HG02852 (cell line): Measurements from ENCODE around the gene MYOZ1.

Experiments
- ATAC-seq: cut with Tn5 transposase; IDR thresholded peaks from one replicate; pipeline ENCODE4 v1.9.1; 2021; ENCODE audit warnings: mild to moderate bottlenecking, moderate library complexity; ENCODE audit not compliant: unreplicated experiment

Gene MYOZ1

GRCh38 chr10:73601486-73601921 is 39.8 kb downstream of the MYOZ1 start:
- ATAC-seq, result no peak

- no peak for ATAC-seq
These were observed 43.9 kb downstream of the MYOZ1 start for GRCh38 chr10:73597346-73597745.

- no peak for ATAC-seq
These were observed 47.5 kb downstream of the MYOZ1 start for GRCh38 chr10:73593812-73594211.

- ATAC-seq, result no peak
These were observed 48.2 kb downstream of the MYOZ1 start for GRCh38 chr10:73593110-73593509.

- no peak for ATAC-seq
These were observed 49.2 kb downstream of the MYOZ1 start for GRCh38 chr10:73591935-73592699.

- ATAC-seq, result no peak
These were observed 50.1 kb downstream of the MYOZ1 start, which contains the start of gene USP54 for GRCh38 chr10:73590881-73591799. Gene USP54, minus strand, starts transcription at chr10:73591342. Its CDS starts 15,684 bp downstream, at chr10:73575658.

GRCh38 chr10:73589563-73590126 is 51.6 kb downstream of the MYOZ1 start:
- no peak for ATAC-seq

GRCh38 chr10:73588656-73589055 is 52.6 kb downstream of the MYOZ1 start:
- ATAC-seq, result no peak

- no peak for ATAC-seq
These were observed 54.7 kb downstream of the MYOZ1 start for GRCh38 chr10:73586583-73586984.

GRCh38 chr10:73585327-73585726 is 55.9 kb downstream of the MYOZ1 start:
- no peak for ATAC-seq

- no peak for ATAC-seq
These were observed 56.5 kb downstream of the MYOZ1 start for GRCh38 chr10:73584737-73585136.

GRCh38 chr10:73581918-73582317 is 59.4 kb downstream of the MYOZ1 start:
- ATAC-seq, result no peak
